Body of pancreas (tissue), 4 donors: ENCODE measurements around the gene ZBTB16.

Experiments used
- CTCF ChIP-seq, 7 experiments: fragments of 450-650 bp in 4 of 7; fragments of 200-600 bp in 3 of 7; sonication (generic) in 3 of 7; IDR thresholded peaks; one replicate each; pipeline ENCODE4 v1.5.1; 2016 to 2019; ENCODE audit warnings: antibody characterized with exemption in 7 of 7
- POLR2A ChIP-seq, 3 donors: fragments of 450-650 bp; IDR thresholded peaks; one replicate each; pipeline ENCODE4 v1.6.1; 2016; ENCODE audit warnings: antibody characterized with exemption in 3 of 3, mild to moderate bottlenecking in 2 of 3

DNA sequence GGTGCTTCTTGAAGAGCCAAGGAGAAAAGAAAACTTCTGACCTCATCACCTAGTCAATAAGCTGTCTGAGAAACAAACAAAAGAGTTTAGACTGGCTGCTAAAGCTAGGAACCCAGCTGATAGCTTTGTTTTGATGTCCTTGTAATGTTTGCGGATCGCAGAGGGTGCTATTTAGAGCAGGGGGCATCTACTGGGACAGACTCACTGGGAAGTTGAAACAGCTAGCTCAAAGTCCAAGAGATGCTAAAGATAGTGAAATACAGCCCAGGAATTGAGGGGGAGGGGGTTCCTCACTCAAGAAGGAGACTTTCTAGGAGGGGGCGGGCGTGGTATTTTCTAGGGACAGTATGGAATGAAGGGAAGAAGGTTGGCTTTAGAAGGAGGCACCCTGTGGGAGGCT, 18.9 kb downstream of the ZBTB16 start:
- TF ChIP-seq CTCF (IDR thresholded peaks at IDR 0.05) (no peak), POLR2A (IDR thresholded peaks at IDR 0.05) (no peak)
